Liver (tissue), 3 donors: ENCODE results near the gene PPP4R3A.

Experiments
- EGR1 ChIP-seq, 2 donors: IDR thresholded peaks; 2 replicates each; pipeline ENCODE4 v1.6.1; 2016 to 2018; ENCODE audit warnings: antibody characterized with exemption in 2 of 2, low read depth in 2 of 2
- GABPA ChIP-seq, 2 donors: IDR thresholded peaks in 1 of 2; conservative IDR thresholded peaks in 1 of 2; 2 replicates each; pipeline ENCODE4 v1.6.1; 2016; ENCODE audit warnings: antibody characterized with exemption in 2 of 2, mild to moderate bottlenecking in 1 of 2, moderate library complexity in 1 of 2
- NR2F2 ChIP-seq: IDR thresholded peaks from 2 replicates; pipeline ENCODE4 v1.6.1; 2016; ENCODE audit warnings: antibody characterized with exemption
- RAD21 ChIP-seq, 2 donors: IDR thresholded peaks; 2 replicates each; pipeline ENCODE4 v1.6.1; 2016; ENCODE audit warnings: antibody characterized with exemption in 2 of 2, mild to moderate bottlenecking in 2 of 2
- SP1 ChIP-seq: IDR thresholded peaks from 2 replicates; pipeline ENCODE4 v1.6.1; 2018; ENCODE audit warnings: antibody characterized with exemption, mild to moderate bottlenecking
- TAF1 ChIP-seq: conservative IDR thresholded peaks from 2 replicates; pipeline ENCODE4 v1.6.1; 2016; ENCODE audit warnings: antibody characterized with exemption, mild to moderate bottlenecking
- YY1 ChIP-seq: IDR thresholded peaks from 2 replicates; pipeline ENCODE4 v1.6.1; 2016; ENCODE audit warnings: antibody characterized with exemption, mild to moderate bottlenecking
- TF ChIP-seq, protein P1 (sequence below): fragments of 150-350 bp; IDR thresholded peaks from 2 replicates; pipeline ENCODE4 v1.5.1; 2017; ENCODE audit warnings: improper control_type of control experiment, low read depth, low read length; ENCODE audit not compliant: missing input control
- TF ChIP-seq, protein P2 (sequence below): IDR thresholded peaks from 2 replicates; pipeline ENCODE4 v1.6.1; 2016; ENCODE audit warnings: antibody characterized with exemption, mild to moderate bottlenecking
- TF ChIP-seq, protein P3 (sequence below): IDR thresholded peaks from 2 replicates; pipeline ENCODE4 v1.6.1; 2016; ENCODE audit warnings: antibody characterized with exemption
- donor health status: healthy.
- donor health status: healthy.

DNA sequence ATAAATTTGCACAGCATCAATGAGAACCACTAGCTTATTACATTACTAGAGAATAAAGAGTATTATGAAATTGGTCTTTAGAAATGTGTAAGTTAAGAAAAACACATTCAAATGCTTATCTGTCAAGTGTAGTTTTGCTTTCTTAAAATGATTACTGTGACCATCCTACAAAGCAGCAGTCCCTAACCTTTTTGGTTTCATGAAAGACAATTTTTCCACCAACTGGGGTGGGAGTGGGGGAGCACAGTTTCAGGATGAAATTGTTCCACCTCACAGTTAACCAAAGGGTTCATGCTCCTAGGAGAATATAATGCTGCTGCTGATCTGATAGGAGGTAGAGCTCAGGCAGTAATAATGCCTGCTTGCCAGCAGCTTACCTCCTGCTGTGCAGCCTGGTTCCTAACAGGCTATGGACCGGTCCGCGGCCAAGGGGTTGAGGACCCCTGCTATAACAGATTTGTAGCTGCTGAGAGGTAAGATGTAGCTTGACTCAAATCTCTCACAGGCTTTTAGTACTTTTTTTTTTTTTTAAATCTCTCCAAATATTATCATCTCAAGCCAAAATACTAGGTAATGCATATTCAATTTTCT lies 45.4 kb downstream of the PPP4R3A start:
- TF ChIP-seq TAF1 (no peak), NR2F2 (no peak), RAD21 (IDR thresholded peaks at IDR 0.05) (no peak), GABPA (IDR thresholded peaks at IDR 0.05 in 1 of 2, conservative IDR thresholded peaks at IDR 0.05 in 1 of 2) (no peak), SP1 (no peak), YY1 (no peak), EGR1 (IDR thresholded peaks at IDR 0.05; ENCODE audit: low read depth in 2 of 2) (no peak)
- TF ChIP-seq, protein P1, sequence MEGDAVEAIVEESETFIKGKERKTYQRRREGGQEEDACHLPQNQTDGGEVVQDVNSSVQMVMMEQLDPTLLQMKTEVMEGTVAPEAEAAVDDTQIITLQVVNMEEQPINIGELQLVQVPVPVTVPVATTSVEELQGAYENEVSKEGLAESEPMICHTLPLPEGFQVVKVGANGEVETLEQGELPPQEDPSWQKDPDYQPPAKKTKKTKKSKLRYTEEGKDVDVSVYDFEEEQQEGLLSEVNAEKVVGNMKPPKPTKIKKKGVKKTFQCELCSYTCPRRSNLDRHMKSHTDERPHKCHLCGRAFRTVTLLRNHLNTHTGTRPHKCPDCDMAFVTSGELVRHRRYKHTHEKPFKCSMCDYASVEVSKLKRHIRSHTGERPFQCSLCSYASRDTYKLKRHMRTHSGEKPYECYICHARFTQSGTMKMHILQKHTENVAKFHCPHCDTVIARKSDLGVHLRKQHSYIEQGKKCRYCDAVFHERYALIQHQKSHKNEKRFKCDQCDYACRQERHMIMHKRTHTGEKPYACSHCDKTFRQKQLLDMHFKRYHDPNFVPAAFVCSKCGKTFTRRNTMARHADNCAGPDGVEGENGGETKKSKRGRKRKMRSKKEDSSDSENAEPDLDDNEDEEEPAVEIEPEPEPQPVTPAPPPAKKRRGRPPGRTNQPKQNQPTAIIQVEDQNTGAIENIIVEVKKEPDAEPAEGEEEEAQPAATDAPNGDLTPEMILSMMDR = no peak
- TF ChIP-seq, protein P2, sequence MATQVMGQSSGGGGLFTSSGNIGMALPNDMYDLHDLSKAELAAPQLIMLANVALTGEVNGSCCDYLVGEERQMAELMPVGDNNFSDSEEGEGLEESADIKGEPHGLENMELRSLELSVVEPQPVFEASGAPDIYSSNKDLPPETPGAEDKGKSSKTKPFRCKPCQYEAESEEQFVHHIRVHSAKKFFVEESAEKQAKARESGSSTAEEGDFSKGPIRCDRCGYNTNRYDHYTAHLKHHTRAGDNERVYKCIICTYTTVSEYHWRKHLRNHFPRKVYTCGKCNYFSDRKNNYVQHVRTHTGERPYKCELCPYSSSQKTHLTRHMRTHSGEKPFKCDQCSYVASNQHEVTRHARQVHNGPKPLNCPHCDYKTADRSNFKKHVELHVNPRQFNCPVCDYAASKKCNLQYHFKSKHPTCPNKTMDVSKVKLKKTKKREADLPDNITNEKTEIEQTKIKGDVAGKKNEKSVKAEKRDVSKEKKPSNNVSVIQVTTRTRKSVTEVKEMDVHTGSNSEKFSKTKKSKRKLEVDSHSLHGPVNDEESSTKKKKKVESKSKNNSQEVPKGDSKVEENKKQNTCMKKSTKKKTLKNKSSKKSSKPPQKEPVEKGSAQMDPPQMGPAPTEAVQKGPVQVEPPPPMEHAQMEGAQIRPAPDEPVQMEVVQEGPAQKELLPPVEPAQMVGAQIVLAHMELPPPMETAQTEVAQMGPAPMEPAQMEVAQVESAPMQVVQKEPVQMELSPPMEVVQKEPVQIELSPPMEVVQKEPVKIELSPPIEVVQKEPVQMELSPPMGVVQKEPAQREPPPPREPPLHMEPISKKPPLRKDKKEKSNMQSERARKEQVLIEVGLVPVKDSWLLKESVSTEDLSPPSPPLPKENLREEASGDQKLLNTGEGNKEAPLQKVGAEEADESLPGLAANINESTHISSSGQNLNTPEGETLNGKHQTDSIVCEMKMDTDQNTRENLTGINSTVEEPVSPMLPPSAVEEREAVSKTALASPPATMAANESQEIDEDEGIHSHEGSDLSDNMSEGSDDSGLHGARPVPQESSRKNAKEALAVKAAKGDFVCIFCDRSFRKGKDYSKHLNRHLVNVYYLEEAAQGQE = no peak
- TF ChIP-seq, protein P3, sequence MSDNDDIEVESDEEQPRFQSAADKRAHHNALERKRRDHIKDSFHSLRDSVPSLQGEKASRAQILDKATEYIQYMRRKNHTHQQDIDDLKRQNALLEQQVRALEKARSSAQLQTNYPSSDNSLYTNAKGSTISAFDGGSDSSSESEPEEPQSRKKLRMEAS = no peak
